Activated CD8-positive, alpha-beta memory T cell treated with anti-CD3 and anti-CD28 coated beads for 1 hour (primary cell): ENCODE data around the gene CD79A.
A peak's percentile ranks its signal among the peaks of the same experiment; 100 is the strongest.

Experiments used
- DNase-seq, 2 donors: peaks; one replicate each; pipeline ENCODE4 v3.0.0-alpha.2; 2020; ENCODE audit warnings: low read depth in 1 of 2; ENCODE audit errors: extremely low read depth in 1 of 2

CD79A gene

DNA sequence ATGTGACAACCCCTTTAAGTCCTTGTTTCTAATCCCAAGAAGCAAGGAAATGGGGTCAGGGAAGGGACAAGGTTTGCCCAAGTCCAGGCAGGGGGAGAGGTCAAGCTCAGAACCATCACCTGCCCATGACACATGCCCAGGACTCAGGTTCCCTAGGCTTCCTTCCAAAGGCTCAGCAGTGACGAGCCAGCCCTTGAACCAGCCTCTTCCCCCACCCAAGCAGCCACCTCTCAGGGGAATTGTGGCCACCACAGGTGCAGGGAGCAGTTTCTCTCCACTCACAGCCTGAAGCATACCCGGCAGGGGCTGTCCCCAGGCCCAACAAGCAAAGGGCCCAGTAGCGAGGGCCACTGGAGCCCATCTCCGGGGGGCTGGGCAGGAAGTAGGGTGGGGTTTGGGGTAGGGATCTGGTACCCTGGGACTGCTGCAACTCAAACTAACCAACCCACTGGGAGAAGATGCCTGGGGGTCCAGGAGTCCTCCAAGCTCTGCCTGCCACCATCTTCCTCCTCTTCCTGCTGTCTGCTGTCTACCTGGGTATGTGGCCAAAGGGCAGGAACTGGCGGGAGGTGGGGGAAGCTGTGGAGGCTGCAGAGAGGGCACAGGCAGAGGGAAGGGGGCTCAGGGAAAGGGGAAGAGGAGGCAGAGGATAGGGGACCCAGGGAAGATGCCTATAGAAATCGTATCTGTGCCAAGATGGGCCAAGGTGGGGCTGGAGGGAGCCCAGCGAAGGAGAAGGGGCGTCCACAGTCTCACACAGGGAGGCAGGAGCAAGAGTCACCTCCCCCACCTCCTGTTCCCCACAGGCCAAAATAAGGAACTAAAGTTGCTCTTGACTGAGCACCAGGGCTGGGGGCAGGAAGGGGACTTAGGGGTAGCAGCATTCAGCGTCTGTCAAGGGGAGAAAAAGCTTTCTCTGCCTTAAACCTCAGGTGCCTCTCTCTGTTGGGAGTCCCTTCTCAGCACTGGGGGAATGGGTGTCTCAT lies at the start of gene CD79A:
TSS of gene CD79A (plus strand) at position 433 of the 986 bp plus-strand sequence. CDS start at position 459, 26 bp downstream.
- no peak for DNase-seq

DNA sequence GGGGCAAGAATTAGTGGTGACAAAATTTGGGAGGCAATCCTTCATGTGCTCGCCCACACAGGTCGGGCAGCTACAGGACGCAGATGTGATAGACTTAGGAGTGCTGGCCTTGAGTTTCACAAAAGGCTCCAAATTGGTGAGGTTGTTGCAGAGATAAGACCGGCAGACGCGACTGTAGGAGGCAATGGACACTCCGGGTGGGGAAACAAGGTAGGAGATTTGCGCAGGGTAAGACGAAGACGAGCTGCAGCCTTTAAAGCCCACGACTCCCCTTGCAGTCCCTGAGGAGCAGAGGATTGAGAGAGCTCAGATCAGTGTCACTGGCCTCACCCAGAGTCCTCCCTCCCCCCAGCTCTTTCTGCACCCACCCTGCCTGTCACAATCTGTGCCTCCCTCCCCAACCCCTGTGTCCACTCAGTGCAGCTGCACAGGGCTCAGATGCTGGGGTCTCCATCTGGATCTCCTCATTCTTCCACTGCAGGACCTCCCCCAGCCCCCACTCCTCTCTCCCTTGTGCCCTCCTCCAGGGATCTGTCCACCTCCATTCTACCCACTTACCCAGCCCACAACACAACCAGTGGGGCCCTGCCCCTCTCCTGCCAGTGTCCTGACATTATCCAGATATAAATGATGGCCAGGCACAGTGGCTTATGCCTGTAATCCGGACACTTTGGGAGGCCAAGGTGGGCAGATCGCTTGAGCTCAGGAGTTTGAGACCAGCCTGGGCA lies 38.9 kb upstream of the CD79A start:
- no peak for DNase-seq

DNA sequence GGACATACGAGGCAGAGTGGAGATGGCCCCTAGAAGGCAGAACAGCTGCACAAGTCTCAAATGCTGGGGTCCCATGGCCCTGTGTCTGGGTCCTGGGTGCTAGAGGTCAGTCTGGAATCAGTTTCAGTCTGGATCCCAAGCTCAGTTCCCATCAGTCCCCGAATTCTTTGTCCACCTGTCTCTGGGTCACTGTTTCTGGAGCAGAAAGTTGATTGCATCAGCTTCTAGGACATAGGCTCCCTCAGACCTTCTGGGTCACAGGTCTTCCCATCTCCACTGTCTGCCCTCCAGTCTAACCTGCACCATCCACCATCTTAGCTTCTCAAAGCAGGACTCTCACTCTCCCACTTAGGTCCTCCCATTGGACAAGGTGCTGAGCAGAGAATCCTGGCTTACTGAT lies 37.9 kb upstream of the CD79A start:
- DNase-seq, result no peak

DNA sequence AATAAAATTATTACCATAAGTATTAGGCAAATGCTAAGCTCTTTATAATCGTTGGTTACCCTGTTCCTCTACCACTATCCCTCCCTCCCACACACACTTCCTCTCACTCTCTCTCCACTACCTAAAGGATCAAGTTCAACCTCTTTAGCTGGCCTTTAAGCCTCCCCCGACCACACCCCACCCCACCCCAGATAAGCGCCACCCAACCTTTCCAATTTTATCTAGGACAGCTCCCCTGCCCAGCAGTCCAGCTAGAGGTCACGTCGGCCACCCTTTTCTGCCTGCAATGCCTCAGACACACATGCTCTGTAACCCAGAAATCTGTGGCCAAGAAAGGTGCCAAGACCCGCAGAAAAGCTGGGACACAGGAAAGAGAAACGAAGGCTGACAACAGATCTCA lies 33.7 kb upstream of the CD79A start:
- DNase-seq, result no peak

DNA sequence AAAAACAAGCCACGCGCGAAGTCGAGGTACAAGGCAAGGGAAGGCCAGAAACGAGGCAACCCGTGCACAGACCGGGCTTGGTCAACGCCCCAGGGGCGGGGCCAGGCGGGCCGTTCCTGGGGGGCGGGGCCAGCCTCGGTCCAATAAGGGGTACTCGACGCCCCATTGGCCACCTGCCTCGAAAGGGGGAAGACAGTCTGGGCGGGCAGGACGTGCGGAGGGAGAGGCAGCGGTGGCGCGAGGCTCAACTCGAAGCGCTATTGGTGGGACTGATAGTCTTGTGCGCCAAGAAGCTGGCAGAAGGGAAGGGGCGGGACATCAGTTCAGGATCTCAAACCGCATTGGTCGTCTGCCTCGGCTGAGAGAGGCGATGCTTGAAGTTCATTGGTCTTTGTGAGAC lies 32.5 kb upstream of the CD79A start, which contains the start of gene LYPD4:
TSS of gene LYPD4 (minus strand) at position 83 of the 400 bp plus-strand sequence. CDS start 5,398 bp downstream, outside the sequence.
- DNase-seq, result no peak

DNA sequence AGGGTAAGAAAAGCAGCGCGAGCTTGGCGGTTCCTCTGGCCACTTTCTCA lies 32.3 kb upstream of the CD79A start, which contains the start of gene DMRTC2:
TSS of gene DMRTC2 (plus strand) at position 42 of the 50 bp plus-strand sequence. CDS start 2,387 bp downstream, outside the sequence.
- no peak for DNase-seq

DNA sequence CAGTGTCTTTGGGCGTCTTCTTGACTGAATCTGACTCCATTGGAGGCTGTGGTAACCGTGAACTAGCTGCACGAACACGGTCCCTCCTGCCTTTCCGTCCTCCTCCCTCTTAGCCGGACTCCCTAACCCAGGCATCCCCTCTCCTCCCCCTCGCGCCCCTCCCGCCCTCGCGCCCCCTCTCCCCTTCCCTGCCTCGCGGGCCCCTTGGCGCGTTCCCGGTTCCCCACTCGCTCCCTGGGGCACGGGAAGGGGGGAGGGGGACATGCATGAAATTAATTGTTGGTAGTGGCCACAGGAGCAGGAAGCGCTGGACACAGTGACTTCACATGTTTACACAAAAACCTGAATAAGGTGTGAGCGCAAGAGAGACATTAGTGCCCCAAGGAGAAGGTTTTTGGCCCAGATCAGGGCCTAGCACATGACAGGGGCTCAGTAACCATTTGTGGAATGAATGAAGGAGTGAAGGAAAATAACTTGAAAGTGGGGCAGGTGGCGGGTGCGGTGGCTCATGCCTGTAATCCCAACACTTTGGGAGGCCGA lies 32.0 kb upstream of the CD79A start:
- DNase-seq, result no peak

DNA sequence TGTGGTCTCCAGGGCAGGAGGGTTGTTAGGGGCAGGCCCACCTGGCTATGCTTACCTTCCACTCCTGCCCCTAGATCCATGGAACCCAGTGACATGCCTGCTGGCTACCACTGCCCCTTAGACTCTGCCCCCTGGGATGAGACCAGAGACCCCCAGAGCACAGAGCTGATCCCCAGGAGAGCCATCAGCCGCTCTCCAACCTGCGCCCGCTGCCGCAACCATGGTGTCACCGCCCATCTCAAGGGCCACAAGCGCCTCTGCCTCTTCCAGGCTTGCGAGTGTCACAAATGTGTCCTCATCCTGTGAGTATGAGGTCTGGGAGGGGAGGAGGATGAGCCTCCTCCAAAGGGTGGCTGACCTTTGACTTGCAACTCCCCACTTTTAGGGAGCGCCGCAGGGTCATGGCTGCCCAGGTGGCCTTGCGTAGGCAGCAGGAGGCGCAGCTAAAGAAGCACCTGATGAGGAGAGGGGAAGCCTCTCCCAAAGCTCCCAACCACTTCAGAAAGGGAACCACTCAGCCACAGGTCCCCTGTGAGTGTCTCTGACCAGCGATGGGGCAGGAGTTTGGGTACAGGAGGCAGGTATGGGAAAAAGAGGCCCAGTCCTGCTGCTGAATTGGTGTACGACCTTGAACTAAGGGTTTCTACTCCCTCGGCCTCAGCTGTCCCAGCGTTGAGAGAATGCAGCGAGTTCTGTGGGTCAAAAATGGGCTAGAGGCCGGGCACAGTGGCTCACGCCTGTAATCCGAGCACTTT lies 29.6 kb upstream of the CD79A start:
- DNase-seq, result no peak

DNA sequence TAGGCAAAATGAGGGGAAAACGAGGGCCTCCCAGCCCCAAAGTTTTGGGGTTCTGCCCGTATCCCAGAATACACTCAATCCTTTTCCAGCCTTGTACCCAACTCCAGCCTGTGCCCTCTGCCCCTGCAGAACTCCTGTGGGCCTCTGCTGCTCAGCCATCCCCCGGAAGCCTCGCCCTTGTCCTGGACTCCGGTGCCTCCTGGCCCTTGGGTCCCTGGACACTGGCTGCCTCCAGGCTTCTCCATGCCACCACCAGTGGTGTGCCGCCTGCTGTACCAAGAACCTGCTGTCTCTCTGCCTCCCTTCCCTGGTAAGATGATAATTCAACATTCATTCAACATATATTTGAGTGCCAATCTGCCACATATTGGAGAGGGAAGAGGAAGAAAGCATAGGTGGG lies 28.4 kb upstream of the CD79A start:
- DNase-seq, result no peak

DNA sequence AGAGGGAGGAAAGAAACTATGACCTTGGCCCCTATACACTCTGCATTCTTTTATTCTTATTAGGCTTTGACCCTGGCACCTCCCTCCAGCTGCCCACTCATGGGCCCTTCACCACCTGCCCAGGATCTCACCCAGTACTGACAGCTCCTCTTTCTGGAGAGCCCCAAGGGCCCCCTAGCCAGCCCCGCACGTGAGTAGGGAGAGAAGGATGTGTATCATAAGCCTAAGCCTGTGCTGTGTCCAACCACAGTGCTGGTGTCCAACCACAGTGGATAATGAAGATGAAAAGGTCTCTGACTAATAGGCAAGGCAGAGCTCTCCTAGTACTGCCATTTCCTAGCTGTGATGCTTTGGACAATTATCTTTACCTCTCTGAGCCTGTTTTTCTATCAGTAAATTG lies 28.0 kb upstream of the CD79A start:
- DNase-seq, result no peak

DNA sequence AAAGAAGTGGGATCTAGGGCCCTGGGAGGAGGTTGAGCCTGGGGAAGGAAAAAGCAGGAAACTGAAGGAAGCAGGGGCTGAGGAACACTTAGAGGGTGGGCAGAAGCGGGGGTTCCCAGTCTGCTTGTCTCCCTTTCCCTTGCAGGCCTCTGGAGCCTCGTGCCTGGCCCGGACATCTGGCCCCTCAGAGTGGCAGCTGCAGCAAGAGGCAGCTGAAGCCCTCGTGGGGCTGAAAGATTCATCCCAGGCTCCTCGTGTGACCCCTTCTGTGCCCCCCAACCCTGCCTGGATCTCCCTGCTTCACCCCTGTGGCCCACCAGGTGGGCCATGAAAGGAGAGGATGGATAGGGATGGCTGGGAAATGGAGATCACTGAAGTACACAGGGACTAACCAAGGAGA lies 26.7 kb upstream of the CD79A start:
- DNase-seq, result no peak

DNA sequence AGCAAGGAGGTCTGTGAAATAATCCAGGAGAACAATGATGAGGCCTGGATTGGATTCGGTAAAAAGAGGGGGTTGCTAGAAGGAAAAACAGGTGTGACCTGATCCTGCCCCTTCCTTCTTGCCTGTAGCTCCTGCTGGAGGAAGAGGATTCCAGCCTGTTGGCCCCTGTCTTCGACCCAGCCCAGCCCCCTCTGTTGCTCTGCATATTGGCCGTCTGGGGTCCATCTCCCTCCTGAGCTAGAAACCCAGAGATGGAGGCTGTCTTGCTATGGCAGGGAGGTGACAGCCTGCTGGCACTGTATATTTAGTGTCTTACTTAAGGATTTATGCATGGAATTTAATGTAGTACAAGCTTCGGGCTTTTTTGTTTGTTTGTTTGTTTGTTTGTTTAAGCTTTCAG lies 25.6 kb upstream of the CD79A start:
- DNase-seq, result no peak

DNA sequence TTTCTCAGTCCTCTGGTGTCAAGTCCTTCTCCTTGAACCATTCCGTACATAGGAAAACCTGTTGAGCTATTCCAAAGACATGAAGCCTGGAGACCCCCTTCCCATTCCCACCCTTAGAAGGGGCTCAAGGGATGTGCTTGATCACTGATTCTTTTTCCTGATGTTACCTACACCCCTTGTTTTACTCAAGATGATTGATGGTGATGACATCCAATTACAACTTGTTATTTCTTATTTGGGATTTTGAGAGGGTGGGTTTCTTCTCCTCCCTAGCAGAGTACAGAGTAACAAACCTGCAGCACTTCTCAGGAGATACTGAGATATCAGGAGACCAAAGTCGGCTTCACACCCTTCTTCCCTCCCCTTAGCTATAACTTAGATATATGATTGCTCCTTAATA lies 23.7 kb upstream of the CD79A start:
- DNase-seq, result no peak

DNA sequence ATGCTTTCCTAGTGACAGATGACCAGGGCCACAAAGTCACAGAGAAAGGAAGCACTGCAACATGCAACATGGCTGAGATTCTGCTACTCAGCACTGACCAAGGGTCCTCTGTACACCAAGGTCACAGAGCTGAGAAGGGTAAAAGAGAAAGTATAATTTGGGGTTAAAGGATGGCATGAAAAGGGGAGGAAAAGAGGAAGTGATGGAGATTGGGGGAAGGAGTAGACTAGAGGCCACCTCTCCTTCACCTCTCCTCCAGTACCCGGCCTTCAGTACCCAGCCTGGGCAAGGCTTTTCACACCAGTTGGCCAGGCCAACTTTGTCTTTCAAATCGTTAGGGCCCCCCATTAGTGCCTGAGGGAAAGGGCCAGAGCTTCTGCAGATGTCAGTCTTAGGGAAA lies 23.3 kb upstream of the CD79A start:
- DNase-seq, result no peak

DNA sequence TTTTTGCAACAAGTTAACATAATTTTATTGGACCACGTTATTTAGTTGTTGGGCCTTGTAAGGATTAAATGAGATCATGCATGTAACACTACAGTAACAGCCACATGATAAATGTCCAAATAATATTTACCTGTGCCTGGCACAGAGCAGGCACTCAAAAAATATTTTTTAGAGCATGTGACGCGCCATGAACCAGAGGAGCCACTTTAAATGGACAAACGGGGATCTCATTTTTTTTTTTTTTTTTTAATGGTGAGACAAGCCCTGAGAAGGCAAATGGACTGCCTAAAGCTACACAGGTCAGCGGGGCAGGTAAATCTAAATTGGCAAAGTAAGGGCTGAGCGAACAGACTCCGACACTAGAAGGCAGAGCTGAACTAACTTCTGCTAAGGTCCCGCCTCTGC lies 17.9 kb upstream of the CD79A start:
- no peak for DNase-seq

DNA sequence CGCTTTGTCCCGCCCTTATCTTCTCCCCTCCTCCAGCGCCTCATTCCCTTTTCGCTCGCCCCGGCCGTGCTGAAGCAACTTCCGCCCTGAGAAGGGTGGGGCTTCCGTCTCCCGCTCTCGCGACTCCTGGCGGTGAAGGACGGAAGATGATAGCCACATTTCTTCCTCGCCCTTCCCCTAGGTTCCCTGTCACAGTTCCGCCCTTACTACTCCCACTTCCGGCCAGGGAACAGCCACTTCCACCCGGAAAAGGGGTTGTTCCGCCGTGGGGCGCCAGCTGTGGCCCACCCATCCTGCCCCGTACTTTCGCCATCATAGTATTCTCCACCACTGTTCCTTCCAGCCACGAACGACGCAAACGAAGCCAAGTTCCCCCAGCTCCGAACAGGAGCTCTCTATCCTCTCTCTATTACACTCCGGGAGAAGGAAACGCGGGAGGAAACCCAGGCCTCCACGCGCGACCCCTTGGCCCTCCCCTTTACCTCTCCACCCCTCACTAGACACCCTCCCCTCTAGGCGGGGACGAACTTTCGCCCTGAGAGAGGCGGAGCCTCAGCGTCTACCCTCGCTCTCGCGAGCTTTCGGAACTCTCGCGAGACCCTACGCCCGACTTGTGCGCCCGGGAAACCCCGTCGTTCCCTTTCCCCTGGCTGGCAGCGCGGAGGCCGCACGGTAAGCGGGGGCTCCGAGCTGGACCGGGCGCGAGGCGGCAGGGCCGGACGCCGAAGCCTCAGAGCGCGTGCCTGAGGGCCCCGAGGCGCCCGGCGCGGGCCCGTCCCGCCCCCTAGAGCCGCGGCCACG lies 17.3 kb upstream of the CD79A start, which contains the start of gene RPS19:
TSS of gene RPS19 (plus strand) at position 638 of the 801 bp plus-strand sequence. CDS start 520 bp downstream, outside the sequence.
- DNase-seq, result peak; percentile 96 to 98

DNA sequence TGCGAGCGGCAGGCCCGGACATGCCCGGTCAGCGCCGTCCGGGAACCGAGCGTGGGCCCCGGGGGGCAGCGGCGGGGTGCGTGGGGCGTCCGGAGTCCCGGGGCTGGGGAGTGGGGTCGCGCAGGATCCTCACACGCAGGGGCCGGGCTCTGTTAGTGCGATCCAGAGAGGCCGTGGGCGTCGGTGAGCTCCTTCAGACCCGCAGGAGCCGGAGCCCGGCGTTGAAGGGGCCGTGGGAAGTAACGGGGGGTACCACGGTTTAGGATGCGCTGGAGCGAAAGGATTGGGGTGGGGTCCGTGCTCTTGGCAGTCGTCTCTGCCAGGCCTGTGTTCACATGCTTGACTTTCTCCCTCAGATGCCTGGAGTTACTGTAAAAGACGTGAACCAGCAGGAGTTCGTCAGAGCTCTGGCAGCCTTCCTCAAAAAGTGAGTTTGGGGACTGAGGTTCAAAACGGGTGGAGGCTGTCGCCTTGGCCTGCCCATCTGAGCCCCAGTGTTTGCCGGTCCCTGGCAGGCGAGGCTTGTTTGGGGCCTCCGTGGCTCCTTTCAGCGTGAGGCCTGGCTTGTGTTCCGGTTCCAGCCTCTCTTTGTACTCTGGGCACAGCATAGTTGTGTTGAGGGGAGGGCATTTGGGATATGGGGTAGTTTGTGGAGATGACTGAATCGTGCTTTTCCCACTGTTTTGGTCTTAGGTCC lies 16.5 kb upstream of the CD79A start:
- DNase-seq, result no peak

DNA sequence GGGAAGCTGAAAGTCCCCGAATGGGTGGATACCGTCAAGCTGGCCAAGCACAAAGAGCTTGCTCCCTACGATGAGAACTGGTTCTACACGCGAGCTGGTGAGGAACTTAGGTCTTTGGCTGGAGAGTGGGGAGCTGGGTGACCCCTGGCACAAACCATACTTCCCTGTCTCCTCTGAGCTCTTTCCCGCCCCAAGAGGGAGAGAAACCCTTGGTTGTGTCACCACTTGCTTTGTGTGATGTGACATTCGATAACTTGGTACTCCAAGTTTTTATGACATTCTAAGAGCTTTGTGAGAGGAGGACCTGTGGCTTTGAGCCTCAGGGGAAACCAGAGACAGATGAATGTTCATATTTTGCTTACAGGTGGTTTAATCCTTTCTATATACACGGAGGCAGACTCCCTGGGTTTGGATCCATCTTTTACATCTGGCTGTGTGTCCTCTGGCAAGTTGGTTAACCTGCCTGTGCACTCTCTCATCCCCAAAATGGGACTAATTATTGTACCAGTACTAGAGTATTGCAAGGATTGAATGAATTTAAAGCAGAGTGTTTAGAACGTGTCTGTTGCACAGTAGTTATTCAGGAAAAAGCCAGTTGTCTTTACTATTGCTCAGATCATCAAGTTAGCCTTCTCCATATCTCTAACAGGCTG lies 15.8 kb upstream of the CD79A start:
- DNase-seq, result no peak

DNA sequence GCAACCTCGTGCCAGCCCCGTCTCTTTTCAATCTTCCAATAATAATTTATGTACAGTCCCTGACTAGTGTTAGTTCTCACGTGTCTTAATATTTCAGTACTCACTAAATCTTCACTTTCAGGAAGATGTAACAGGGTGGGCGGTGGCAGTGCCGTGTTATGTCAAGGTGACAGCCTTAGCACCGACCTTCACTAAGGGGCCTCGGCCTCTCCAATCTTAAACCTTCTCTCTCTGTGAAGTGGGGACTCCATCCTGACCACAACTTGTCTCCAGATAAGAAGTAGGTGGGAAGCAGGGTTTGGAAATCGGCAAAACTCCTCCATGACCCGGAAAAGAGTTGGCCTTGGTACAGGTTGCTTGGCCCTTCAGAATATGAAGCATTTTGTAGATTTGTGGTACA lies 15.2 kb upstream of the CD79A start:
- no peak for DNase-seq
